ENCODE data around the gene DTX1.
A peak's percentile ranks its signal among the peaks of the same experiment; 100 is the strongest.

Gene DTX1

GRCh38 chr12:113056631-113057488 lies at the start of gene DTX1:
DTX1 (plus strand) TSS chr12:113056730; CDS start chr12:113058193, 1,463 bp downstream.
- Histone ChIP-seq H3K4me3 (ENCODE audit: low read depth, low read length) (peak within 1 kb of the TSS; percentile 52), H3K4me1 (no peaks in the 10 kb centered on the region), H3K9ac (peak within 1 kb of the TSS; percentile 54), H3K27ac (no peak within 1 kb of the TSS), H3K79me2 (no peaks in the 10 kb centered on the region), H2AFZ (peak within 1 kb of the TSS; percentile 56), H3K4me2 (ENCODE audit: low read length) (peak within 1 kb of the TSS; percentile 65), H3K36me3 (ENCODE audit: control insufficient read depth, insufficient read depth, low read length) (no peaks in the 10 kb centered on the region), H3K9me3 (ENCODE audit: control insufficient read depth, low read length) (no peaks in the 10 kb centered on the region), H3K27me3 (ENCODE audit: control insufficient read depth, insufficient read depth, low read length) (no peaks in the 10 kb centered on the region)
- TF ChIP-seq, protein P1, sequence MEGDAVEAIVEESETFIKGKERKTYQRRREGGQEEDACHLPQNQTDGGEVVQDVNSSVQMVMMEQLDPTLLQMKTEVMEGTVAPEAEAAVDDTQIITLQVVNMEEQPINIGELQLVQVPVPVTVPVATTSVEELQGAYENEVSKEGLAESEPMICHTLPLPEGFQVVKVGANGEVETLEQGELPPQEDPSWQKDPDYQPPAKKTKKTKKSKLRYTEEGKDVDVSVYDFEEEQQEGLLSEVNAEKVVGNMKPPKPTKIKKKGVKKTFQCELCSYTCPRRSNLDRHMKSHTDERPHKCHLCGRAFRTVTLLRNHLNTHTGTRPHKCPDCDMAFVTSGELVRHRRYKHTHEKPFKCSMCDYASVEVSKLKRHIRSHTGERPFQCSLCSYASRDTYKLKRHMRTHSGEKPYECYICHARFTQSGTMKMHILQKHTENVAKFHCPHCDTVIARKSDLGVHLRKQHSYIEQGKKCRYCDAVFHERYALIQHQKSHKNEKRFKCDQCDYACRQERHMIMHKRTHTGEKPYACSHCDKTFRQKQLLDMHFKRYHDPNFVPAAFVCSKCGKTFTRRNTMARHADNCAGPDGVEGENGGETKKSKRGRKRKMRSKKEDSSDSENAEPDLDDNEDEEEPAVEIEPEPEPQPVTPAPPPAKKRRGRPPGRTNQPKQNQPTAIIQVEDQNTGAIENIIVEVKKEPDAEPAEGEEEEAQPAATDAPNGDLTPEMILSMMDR (IDR thresholded peaks at IDR 0.05): no peak

GRCh38 chr12:113007166-113007565 lies 49.4 kb upstream of the DTX1 start:
- no peaks in the 10 kb centered on the region for H3K79me2 ChIP-seq
- H3K4me3 ChIP-seq (ENCODE audit: low read depth, low read length): no peak overlapping the region
- H3K9ac ChIP-seq: no peak overlapping the region
- H3K27ac ChIP-seq: peak overlapping the region; percentile 60
- TF ChIP-seq, protein P1 (IDR thresholded peaks at IDR 0.05): no peak
- no peak overlapping the region for H3K4me2 ChIP-seq (ENCODE audit: low read length)
- no peaks in the 10 kb centered on the region for H3K27me3 ChIP-seq (ENCODE audit: control insufficient read depth, insufficient read depth, low read length)
- no peaks in the 10 kb centered on the region for H3K9me3 ChIP-seq (ENCODE audit: control insufficient read depth, low read length)
- no peaks in the 10 kb centered on the region for H3K36me3 ChIP-seq (ENCODE audit: control insufficient read depth, insufficient read depth, low read length)
- H2AFZ ChIP-seq: peak overlapping the region; percentile 74
- peaks cover 27% of the 10 kb centered on the region for H3K4me1 ChIP-seq

DNA sequence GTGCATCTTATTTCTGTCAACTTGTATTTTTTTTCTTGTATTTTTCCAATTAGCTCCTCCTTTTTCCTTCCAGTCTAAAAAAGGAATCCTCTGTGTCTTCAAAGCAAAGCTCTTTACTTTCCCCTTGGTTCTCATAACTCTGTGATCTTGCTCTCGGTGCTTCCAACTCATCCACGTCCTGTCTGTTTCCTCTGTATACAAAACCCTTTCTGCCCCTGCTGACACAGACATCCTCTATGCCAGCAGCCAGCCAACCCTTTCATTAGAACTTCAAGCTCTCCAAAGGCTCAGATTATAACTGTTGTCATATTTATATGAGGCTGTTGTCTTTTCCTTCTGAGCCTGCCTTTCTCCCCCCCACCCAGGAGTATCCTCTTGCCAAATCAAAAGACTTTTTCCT lies 45.8 kb upstream of the DTX1 start:
- H3K9ac ChIP-seq: no peak overlapping the region
- no peaks in the 10 kb centered on the region for H3K9me3 ChIP-seq (ENCODE audit: control insufficient read depth, low read length)
- no peak overlapping the region for H3K4me3 ChIP-seq (ENCODE audit: low read depth, low read length)
- H3K4me2 ChIP-seq (ENCODE audit: low read length): no peak overlapping the region
- no peaks in the 10 kb centered on the region for H3K79me2 ChIP-seq
- peak overlapping the region; percentile 49 for H3K27ac ChIP-seq
- H3K4me1 ChIP-seq: peaks cover 42% of the 10 kb centered on the region
- no peaks in the 10 kb centered on the region for H3K27me3 ChIP-seq (ENCODE audit: control insufficient read depth, insufficient read depth, low read length)
- no peaks in the 10 kb centered on the region for H3K36me3 ChIP-seq (ENCODE audit: control insufficient read depth, insufficient read depth, low read length)
- TF ChIP-seq, protein P1 (IDR thresholded peaks at IDR 0.05): no peak
- H2AFZ ChIP-seq: peak overlapping the region; percentile 50

DNA sequence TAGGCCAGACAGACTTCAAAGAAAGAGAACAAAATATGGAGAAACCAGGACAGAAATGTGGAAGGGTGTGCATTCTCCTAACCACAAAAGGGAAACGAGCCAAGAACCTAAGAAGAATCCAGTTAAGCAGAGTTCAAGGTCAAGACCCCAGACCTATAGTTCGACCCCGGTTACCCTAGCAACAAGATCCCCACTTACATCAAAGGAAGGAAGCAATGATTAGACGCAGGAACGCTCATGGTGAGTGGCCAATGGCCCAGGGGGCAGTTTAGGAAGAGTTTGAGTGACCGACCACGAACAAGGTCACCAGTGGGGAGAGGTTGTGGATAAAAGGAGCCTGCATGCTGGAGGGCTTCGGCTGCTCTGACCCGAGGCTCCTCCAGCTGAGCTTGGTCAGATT lies 42.0 kb upstream of the DTX1 start:
- Histone ChIP-seq H3K4me1 (peaks cover 22% of the 10 kb centered on the region), H3K27ac (peak overlapping the region; percentile 86), H3K4me2 (ENCODE audit: low read length) (no peak overlapping the region), H3K9me3 (ENCODE audit: control insufficient read depth, low read length) (no peaks in the 10 kb centered on the region), H2AFZ (peak overlapping the region; percentile 60), H3K4me3 (ENCODE audit: low read depth, low read length) (no peak overlapping the region), H3K36me3 (ENCODE audit: control insufficient read depth, insufficient read depth, low read length) (no peaks in the 10 kb centered on the region), H3K9ac (no peak overlapping the region), H3K79me2 (no peaks in the 10 kb centered on the region), H3K27me3 (ENCODE audit: control insufficient read depth, insufficient read depth, low read length) (no peaks in the 10 kb centered on the region)
- TF ChIP-seq, protein P1 (IDR thresholded peaks at IDR 0.05): no peak
